Activated T-cell treated with anti-CD3 and anti-CD28 coated beads, Interleukin-2, amount 50 U/mL, for 24 hours (primary cell): ENCODE measurements around the gene COX8C.
A peak's percentile ranks its signal among the peaks of the same experiment; 100 is the strongest.
"Not testable (repeated sequence)": the region's sequence is repeated elsewhere in the genome, so short reads cannot be mapped to it uniquely, and the experiment has no call there.

Experiments
- DNase-seq: peaks from one replicate; pipeline ENCODE4 v3.0.0-alpha.2; 2020
- H3K27ac Mint-ChIP-seq: 2 replicates; pipeline ENCODE4 v1.8.0; 2020; ENCODE audit warnings: mild to moderate bottlenecking, mixed read lengths
- H3K27me3 Mint-ChIP-seq: 2 replicates; pipeline ENCODE4 v1.8.0; 2020; ENCODE audit warnings: mixed read lengths
- H3K36me3 Mint-ChIP-seq: 2 replicates; pipeline ENCODE4 v1.8.0; 2020; ENCODE audit warnings: low read depth, mixed read lengths
- H3K4me1 Mint-ChIP-seq: 2 replicates; pipeline ENCODE4 v1.8.0; 2020; ENCODE audit warnings: low read depth, mixed read lengths
- H3K4me3 Mint-ChIP-seq: 2 replicates; pipeline ENCODE4 v1.8.0; 2020; ENCODE audit warnings: mild to moderate bottlenecking, moderate library complexity, mixed read lengths
- H3K9me3 Mint-ChIP-seq: 2 replicates; pipeline ENCODE4 v1.8.0; 2020; ENCODE audit warnings: mixed read lengths

Gene COX8C

DNA sequence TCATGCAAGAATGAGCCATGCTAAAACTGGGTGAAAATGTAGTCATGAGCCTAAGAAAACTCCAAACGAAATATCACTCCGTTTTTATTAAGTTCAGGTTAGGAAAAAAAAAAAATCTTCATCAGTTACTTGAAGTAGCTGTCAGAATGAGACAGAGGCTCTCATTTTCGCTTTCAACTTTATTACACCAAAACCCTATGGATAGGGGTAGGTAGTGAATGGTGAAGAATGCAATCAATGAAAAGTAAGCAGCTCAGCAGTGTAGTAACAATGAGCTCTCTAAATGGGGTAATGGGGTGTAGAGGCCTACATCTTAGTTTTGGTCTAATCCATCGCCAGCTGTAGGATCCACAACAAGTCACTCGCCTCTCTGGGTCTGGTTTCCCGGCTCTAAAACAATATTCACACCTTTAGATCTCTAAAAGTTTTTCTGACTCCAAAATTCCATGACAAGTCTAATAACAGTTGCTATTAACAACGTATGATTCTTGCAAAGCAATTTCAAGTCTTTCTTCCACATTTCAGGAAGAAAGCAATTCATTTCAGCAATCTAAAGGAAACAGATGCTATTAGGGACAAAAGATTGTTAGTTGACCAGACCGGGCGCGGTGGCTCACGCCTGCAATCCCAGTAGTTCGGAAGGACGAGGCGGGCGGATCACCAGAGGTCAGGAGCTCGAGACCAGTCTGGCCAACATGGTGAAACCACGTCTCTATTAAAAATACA, 15.8 kb upstream of the COX8C start:
- H3K27me3 Mint-ChIP-seq, result no peaks in the 10 kb centered on the region
- no peak for DNase-seq
- H3K4me1 Mint-ChIP-seq, result peaks cover 62% of the 10 kb centered on the region
- peaks cover 12% of the 10 kb centered on the region for H3K36me3 Mint-ChIP-seq
- H3K4me3 Mint-ChIP-seq, result peak overlapping the region; percentile 91
- H3K9me3 Mint-ChIP-seq, result no peaks in the 10 kb centered on the region
- peak overlapping the region; percentile 92 for H3K27ac Mint-ChIP-seq

GRCh38 chr14:93331728-93332396, 15.1 kb upstream of the COX8C start:
- Mint-ChIP-seq H3K9me3 (no peaks in the 10 kb centered on the region), H3K4me3 (peak overlapping the region; percentile 91), H3K27ac (peak overlapping the region; percentile 92), H3K36me3 (peaks cover 12% of the 10 kb centered on the region), H3K27me3 (no peaks in the 10 kb centered on the region), H3K4me1 (peaks cover 60% of the 10 kb centered on the region)
- DNase-seq, result no peak

DNA sequence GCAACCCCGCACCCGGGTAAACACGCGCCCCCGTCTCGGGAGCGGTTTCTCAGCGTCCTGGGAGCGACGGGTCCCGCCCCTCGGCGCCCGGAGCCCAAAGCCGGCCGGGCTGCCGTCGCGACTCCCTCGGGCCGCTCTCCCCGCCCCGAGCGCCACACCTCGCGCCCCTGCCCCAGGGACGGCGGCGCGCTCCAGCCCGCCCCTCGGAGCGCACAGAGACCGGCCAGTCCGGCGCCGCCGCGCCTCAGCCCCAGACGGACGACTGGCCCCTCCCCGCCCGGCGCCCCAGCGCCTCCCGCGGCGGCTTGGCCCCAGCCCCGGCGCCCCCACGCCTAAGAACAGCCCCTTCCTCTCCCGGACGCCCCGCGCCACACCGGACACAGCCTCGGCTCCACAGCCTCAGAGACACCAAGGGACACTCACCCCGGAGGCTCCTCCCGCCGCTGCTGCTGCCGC, 14.6 kb upstream of the COX8C start:
- Mint-ChIP-seq H3K4me1 (peaks cover 56% of the 10 kb centered on the region), H3K27me3 (no peaks in the 10 kb centered on the region), H3K9me3 (peaks cover 3% of the 10 kb centered on the region), H3K4me3 (peak overlapping the region; percentile 91), H3K27ac (peak overlapping the region; percentile 95), H3K36me3 (peaks cover 12% of the 10 kb centered on the region)
- DNase-seq, result no peak

GRCh38 chr14:93332853-93333630, 13.9 kb upstream of the COX8C start, which contains the start of gene BTBD7:
Gene BTBD7 (minus strand): TSS chr14:93333036. CDS start chr14:93296051, 36,985 bp downstream.
- Mint-ChIP-seq H3K27me3 (no peaks in the 10 kb centered on the region), H3K4me1 (peaks cover 52% of the 10 kb centered on the region), H3K9me3 (peaks cover 3% of the 10 kb centered on the region)

DNA sequence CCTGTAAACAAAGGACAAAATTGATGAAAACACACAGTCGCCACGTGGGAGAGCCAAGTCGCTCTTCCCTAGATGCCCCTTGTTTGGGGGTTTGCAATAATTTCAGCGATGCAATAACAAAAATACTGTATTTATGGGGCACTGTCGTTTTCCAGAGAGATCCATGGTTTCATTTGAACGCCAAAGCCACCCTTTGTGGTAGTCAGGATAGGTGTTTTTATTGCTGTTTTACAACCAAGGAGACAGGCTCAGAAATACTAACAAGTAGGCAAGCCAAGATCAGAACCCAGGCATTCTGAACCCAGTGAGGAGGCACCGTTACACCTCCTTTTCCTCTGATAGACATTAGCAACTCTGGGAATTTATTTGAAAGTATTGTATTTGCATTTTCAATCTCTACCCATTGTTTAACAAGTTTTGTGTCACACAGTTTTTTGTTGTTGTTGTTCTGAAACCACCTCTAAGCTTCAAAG, 13.3 kb upstream of the COX8C start:
- H3K9me3 Mint-ChIP-seq, result peaks cover 3% of the 10 kb centered on the region
- H3K4me1 Mint-ChIP-seq, result peaks cover 49% of the 10 kb centered on the region
- peak overlapping the region; percentile 95 for H3K27ac Mint-ChIP-seq

More at GRCh38 chr14:93332853-93333630, 13.9 kb upstream of the COX8C start, which contains the start of gene BTBD7:
- Mint-ChIP-seq H3K27ac (peak within 1 kb of the TSS; percentile 95), H3K36me3 (peaks cover 12% of the 10 kb centered on the region), H3K4me3 (peak within 1 kb of the TSS; percentile 91)
- peak; percentile 96 for DNase-seq

GRCh38 chr14:93337143-93337753, 9.7 kb upstream of the COX8C start:
- Mint-ChIP-seq H3K4me1 (peaks cover 17% of the 10 kb centered on the region), H3K4me3 (no peak overlapping the region), H3K9me3 (peaks cover 5% of the 10 kb centered on the region), H3K27ac (no peak overlapping the region), H3K27me3 (peaks cover 2% of the 10 kb centered on the region), H3K36me3 (peaks cover 7% of the 10 kb centered on the region)
- DNase-seq, result no peak

More for the DNA sequence above, 13.3 kb upstream of the COX8C start:
- Mint-ChIP-seq H3K27me3 (no peaks in the 10 kb centered on the region), H3K36me3 (peaks cover 12% of the 10 kb centered on the region), H3K4me3 (peak overlapping the region; percentile 91)
- no peak for DNase-seq

DNA sequence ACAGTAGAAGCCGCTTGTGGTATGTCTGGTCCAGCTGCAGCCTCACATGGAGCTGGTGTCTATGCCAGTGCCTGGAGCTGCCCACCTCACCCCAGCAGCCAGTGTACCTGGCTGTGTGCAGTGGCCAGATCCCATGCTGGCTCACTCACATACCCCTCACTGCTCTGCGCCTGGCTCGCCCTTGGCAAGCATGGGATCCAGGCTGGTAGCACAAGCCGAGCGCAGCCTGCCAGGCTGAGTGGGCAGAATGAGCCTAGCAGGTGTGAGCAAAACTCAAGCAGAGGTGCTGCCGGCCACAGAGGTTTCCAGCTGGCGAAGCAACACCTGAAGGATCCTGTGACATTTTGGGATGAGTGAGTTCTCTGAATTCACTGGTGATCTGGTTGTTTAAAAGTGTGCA, 9.1 kb upstream of the COX8C start:
- Mint-ChIP-seq H3K27me3 (peaks cover 2% of the 10 kb centered on the region), H3K4me3 (no peak overlapping the region), H3K9me3 (peaks cover 5% of the 10 kb centered on the region), H3K4me1 (peaks cover 17% of the 10 kb centered on the region), H3K36me3 (peaks cover 6% of the 10 kb centered on the region), H3K27ac (no peak overlapping the region)
- no peak for DNase-seq

GRCh38 chr14:93343266-93343665, 3.7 kb upstream of the COX8C start:
- no peaks in the 10 kb centered on the region for H3K4me1 Mint-ChIP-seq
- H3K27ac Mint-ChIP-seq, result no peak overlapping the region
- peaks cover 6% of the 10 kb centered on the region for H3K27me3 Mint-ChIP-seq
- DNase-seq, result no peak
- peaks cover 2% of the 10 kb centered on the region for H3K9me3 Mint-ChIP-seq
- H3K36me3 Mint-ChIP-seq, result no peaks in the 10 kb centered on the region
- H3K4me3 Mint-ChIP-seq, result no peak overlapping the region

GRCh38 chr14:93343797-93344196, 3.2 kb upstream of the COX8C start:
- H3K4me1 Mint-ChIP-seq, result no peaks in the 10 kb centered on the region
- H3K27me3 Mint-ChIP-seq, result peaks cover 7% of the 10 kb centered on the region
- no peak overlapping the region for H3K4me3 Mint-ChIP-seq

GRCh38 chr14:93347850-93348249, 868 bp downstream of the COX8C start:
- Mint-ChIP-seq H3K27me3 (peaks cover 9% of the 10 kb centered on the region), H3K9me3 (no peaks in the 10 kb centered on the region), H3K4me3 (no peak overlapping the region), H3K27ac (no peak overlapping the region), H3K4me1 (no peaks in the 10 kb centered on the region), H3K36me3 (no peaks in the 10 kb centered on the region)
- DNase-seq, result no peak

More at GRCh38 chr14:93343797-93344196, 3.2 kb upstream of the COX8C start:
- H3K36me3 Mint-ChIP-seq, result no peaks in the 10 kb centered on the region
- peaks cover 2% of the 10 kb centered on the region for H3K9me3 Mint-ChIP-seq
- no peak overlapping the region for H3K27ac Mint-ChIP-seq
- DNase-seq, result no peak

- Mint-ChIP-seq H3K4me1 (no peaks in the 10 kb centered on the region), H3K9me3 (no peaks in the 10 kb centered on the region), H3K27me3 (peaks cover 9% of the 10 kb centered on the region), H3K27ac (no peak overlapping the region), H3K4me3 (no peak overlapping the region), H3K36me3 (no peaks in the 10 kb centered on the region)
- DNase-seq, result no peak
These were observed 1.3 kb downstream of the COX8C start for GRCh38 chr14:93348292-93348691.

DNA sequence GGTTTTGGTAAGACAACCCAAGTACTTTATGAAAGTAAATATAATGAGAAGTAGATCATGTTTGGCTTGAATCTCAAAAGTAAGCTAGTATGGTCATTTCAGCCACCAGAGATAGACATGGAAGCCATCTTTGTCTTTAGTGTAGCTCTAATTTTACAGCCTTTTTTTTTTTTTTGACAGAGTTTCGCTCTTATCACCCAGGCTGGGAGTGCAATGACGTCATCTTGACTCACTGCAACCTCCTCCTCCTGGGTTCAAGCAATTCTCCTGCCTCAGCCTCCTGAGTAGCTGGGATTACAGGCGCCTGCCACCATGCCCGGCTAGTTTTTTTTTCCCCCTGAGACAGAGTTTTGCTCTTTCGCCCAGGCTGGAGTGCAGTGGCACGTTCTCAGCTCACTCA, 7.9 kb downstream of the COX8C start:
- H3K27ac Mint-ChIP-seq, H3K27me3 Mint-ChIP-seq, H3K4me3 Mint-ChIP-seq, H3K9me3 Mint-ChIP-seq, DNase-seq, H3K36me3 Mint-ChIP-seq, H3K4me1 Mint-ChIP-seq: not testable (repeated sequence)

DNA sequence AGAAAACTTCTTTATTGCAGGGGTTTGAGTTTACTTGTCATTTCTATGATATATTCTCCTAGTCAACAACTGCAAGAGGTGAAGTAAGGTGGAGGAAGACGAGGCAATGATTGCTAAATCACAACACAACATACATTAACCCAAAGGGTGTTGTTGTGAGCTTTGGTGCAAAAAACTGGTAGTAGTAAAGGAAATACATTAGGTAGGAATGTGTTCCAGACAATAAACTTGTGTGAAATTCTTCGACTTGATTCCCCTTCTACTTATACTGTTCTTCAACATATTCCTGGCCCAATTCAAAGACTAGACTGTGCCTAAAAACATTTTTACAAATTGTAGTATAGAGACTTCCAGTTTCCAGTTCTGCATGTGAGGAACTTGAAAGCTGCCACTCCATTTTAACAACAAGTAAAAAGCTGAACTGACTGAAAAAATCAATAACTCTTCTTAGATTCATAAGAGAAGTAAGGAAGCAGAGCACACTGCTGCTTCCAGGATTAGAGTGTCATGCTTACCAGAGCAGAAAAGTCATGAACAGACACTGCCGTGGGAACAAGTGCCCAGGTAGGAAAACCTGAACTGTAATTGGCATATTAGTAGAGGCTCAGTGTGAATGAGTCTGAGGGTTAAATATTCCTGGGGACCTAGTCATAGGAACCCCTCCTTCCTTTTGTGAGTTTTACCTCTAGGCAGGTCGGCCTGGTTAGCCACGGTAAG, 22.2 kb downstream of the COX8C start:
- no peak overlapping the region for H3K4me3 Mint-ChIP-seq
- no peaks in the 10 kb centered on the region for H3K9me3 Mint-ChIP-seq
- DNase-seq, result no peak
- peaks cover 35% of the 10 kb centered on the region for H3K27me3 Mint-ChIP-seq
- H3K27ac Mint-ChIP-seq, result no peak overlapping the region
- no peaks in the 10 kb centered on the region for H3K36me3 Mint-ChIP-seq
- H3K4me1 Mint-ChIP-seq, result no peaks in the 10 kb centered on the region
